ENCODE measurements around the gene TAS2R16. TPM values are rescaled to one million over a fixed set of nuclear protein-coding genes. Genes with fewer than 3 reads are reported as not detected.

TAS2R16 gene
- total RNA-seq, 1 experiment from 2014 or later: not detected

GRCh38 chr7:123034106-123034505, 38.6 kb upstream of the TAS2R16 start:
- TF ChIP-seq CTCF (IDR thresholded peaks at IDR 0.05; ENCODE audit: unreplicated experiment): no peak
- no peak for DNase-seq (ENCODE audit: unreplicated experiment)
- H3K36me3 Mint-ChIP-seq (ENCODE audit: insufficient read depth, unreplicated experiment): no peaks in the 10 kb centered on the region
- BruUV-seq (replicated peaks): no TSS peak
- no peak overlapping the region for H3K4me3 Mint-ChIP-seq (ENCODE audit: unreplicated experiment)
- no peak overlapping the region for H3K27ac Mint-ChIP-seq (ENCODE audit: low read depth, unreplicated experiment)
- H3K4me1 Mint-ChIP-seq (ENCODE audit: insufficient read depth, unreplicated experiment): no peaks in the 10 kb centered on the region
- intact Hi-C loops (cut with micrococcal nuclease): no loop called here
- H3K27me3 Mint-ChIP-seq (ENCODE audit: insufficient read depth, unreplicated experiment): no peaks in the 10 kb centered on the region
- ChIA-PET POLR2A (no interaction called here), CTCF (interaction anchor here (0.7 kb wide), 1 partner anchor 16 kb away, joined by 3 read pairs; no protein-coding TSS in a partner anchor)
- H3K9me3 Mint-ChIP-seq (ENCODE audit: unreplicated experiment): peaks cover 15% of the 10 kb centered on the region

- Mint-ChIP-seq H3K4me3 (ENCODE audit: unreplicated experiment) (no peak overlapping the region), H3K4me1 (ENCODE audit: insufficient read depth, unreplicated experiment) (peaks cover 5% of the 10 kb centered on the region), H3K9me3 (ENCODE audit: unreplicated experiment) (peaks cover 8% of the 10 kb centered on the region), H3K27ac (ENCODE audit: low read depth, unreplicated experiment) (no peak overlapping the region), H3K27me3 (ENCODE audit: insufficient read depth, unreplicated experiment) (no peaks in the 10 kb centered on the region), H3K36me3 (ENCODE audit: insufficient read depth, unreplicated experiment) (no peaks in the 10 kb centered on the region)
- no peak for DNase-seq (ENCODE audit: unreplicated experiment)
- intact Hi-C loops (cut with micrococcal nuclease): no loop called here
- TF ChIP-seq CTCF (IDR thresholded peaks at IDR 0.05; ENCODE audit: unreplicated experiment): no peak
- BruUV-seq (replicated peaks): no TSS peak
- POLR2A ChIA-PET: no interaction called here
- CTCF ChIA-PET: no interaction called here
Measured at GRCh38 chr7:123030631-123031030, 35.1 kb upstream of the TAS2R16 start.

- no peak overlapping the region for H3K4me3 Mint-ChIP-seq (ENCODE audit: unreplicated experiment)
- no peak overlapping the region for H3K27ac Mint-ChIP-seq (ENCODE audit: low read depth, unreplicated experiment)
- peaks cover 2% of the 10 kb centered on the region for H3K9me3 Mint-ChIP-seq (ENCODE audit: unreplicated experiment)
- intact Hi-C loops (cut with micrococcal nuclease): no loop called here
- CTCF ChIA-PET: interaction anchor here (0.6 kb wide), 1 partner anchor 342 kb away, joined by 3 read pairs; no protein-coding TSS in a partner anchor
- H3K36me3 Mint-ChIP-seq (ENCODE audit: insufficient read depth, unreplicated experiment): no peaks in the 10 kb centered on the region
- H3K4me1 Mint-ChIP-seq (ENCODE audit: insufficient read depth, unreplicated experiment): peaks cover 5% of the 10 kb centered on the region
- no TSS peak for BruUV-seq (replicated peaks)
- DNase-seq (ENCODE audit: unreplicated experiment): no peak
- no peak for TF ChIP-seq CTCF (IDR thresholded peaks at IDR 0.05; ENCODE audit: unreplicated experiment)
- H3K27me3 Mint-ChIP-seq (ENCODE audit: insufficient read depth, unreplicated experiment): no peaks in the 10 kb centered on the region
- POLR2A ChIA-PET: no interaction called here
Measured at GRCh38 chr7:123028339-123028738, 32.8 kb upstream of the TAS2R16 start.

- Mint-ChIP-seq H3K36me3 (ENCODE audit: insufficient read depth, unreplicated experiment) (no peaks in the 10 kb centered on the region), H3K4me1 (ENCODE audit: insufficient read depth, unreplicated experiment) (peaks cover 5% of the 10 kb centered on the region), H3K9me3 (ENCODE audit: unreplicated experiment) (peaks cover 6% of the 10 kb centered on the region), H3K4me3 (ENCODE audit: unreplicated experiment) (no peak overlapping the region), H3K27ac (ENCODE audit: low read depth, unreplicated experiment) (no peak overlapping the region), H3K27me3 (ENCODE audit: insufficient read depth, unreplicated experiment) (no peaks in the 10 kb centered on the region)
- DNase-seq (ENCODE audit: unreplicated experiment): no peak
- BruUV-seq (replicated peaks): no TSS peak
- intact Hi-C loops (cut with micrococcal nuclease): no loop called here
- CTCF ChIA-PET: no interaction called here
- POLR2A ChIA-PET: no interaction called here
- TF ChIP-seq CTCF (IDR thresholded peaks at IDR 0.05; ENCODE audit: unreplicated experiment): no peak
Measured at GRCh38 chr7:123026251-123026650, 30.8 kb upstream of the TAS2R16 start.

Data from MCF 10A (cell line).